HEK293 (cell line): ENCODE measurements around the gene PLEKHG3.

ENCODE experiments used
- BCL11B ChIP-seq: fragments of 450-650 bp; formaldehyde crosslinking; IDR thresholded peaks from 2 replicates; pipeline ENCODE4 v1.5.1; 2016; ENCODE audit warnings: low read depth, missing biosample characterization, missing genetic modification characterization
- INSM2 ChIP-seq: fragments of 450-650 bp; formaldehyde crosslinking; IDR thresholded peaks from 2 replicates; pipeline ENCODE4 v1.5.1; 2016; ENCODE audit warnings: missing biosample characterization, missing genetic modification characterization
- OSR2 ChIP-seq: fragments of 450-650 bp; formaldehyde crosslinking; IDR thresholded peaks from 2 replicates; pipeline ENCODE4 v1.5.1; 2016; ENCODE audit warnings: missing biosample characterization, missing genetic modification characterization
- PRDM4 ChIP-seq: fragments of 450-650 bp; formaldehyde crosslinking; IDR thresholded peaks from 2 replicates; pipeline ENCODE4 v1.5.1; 2017; ENCODE audit warnings: missing biosample characterization, missing genetic modification characterization
- PRDM6 ChIP-seq: fragments of 450-650 bp; formaldehyde crosslinking; IDR thresholded peaks from 2 replicates; pipeline ENCODE4 v1.5.1; 2017; ENCODE audit warnings: missing biosample characterization, missing genetic modification characterization
- SP2 ChIP-seq: fragments of 450-650 bp; formaldehyde crosslinking; IDR thresholded peaks from 2 replicates; pipeline ENCODE4 v1.5.1; 2016; ENCODE audit warnings: missing biosample characterization, missing genetic modification characterization
- SP7 ChIP-seq: fragments of 450-650 bp; formaldehyde crosslinking; IDR thresholded peaks from 2 replicates; pipeline ENCODE4 v1.5.1; 2016; ENCODE audit warnings: missing biosample characterization, missing genetic modification characterization
- ZNF132 ChIP-seq: fragments of 450-650 bp; formaldehyde crosslinking; IDR thresholded peaks from 2 replicates; pipeline ENCODE4 v1.5.1; 2017; ENCODE audit warnings: missing biosample characterization, missing genetic modification characterization, borderline replicate concordance
- ZNF146 ChIP-seq: fragments of 450-650 bp; formaldehyde crosslinking; IDR thresholded peaks from 2 replicates; pipeline ENCODE4 v1.5.1; 2016; ENCODE audit warnings: missing biosample characterization, missing genetic modification characterization
- ZNF148 ChIP-seq: fragments of 450-650 bp; formaldehyde crosslinking; IDR thresholded peaks from 2 replicates; pipeline ENCODE4 v1.5.0; 2017; ENCODE audit warnings: missing biosample characterization, missing genetic modification characterization, borderline replicate concordance
- ZNF155 ChIP-seq: fragments of 450-650 bp; formaldehyde crosslinking; IDR thresholded peaks from 2 replicates; pipeline ENCODE4 v1.5.1; 2016; ENCODE audit warnings: missing biosample characterization, missing genetic modification characterization
- ZNF16 ChIP-seq: fragments of 450-650 bp; formaldehyde crosslinking; IDR thresholded peaks from 2 replicates; pipeline ENCODE4 v1.5.1; 2016; ENCODE audit warnings: low read depth, missing biosample characterization, missing genetic modification characterization
- ZNF169 ChIP-seq: fragments of 450-650 bp; formaldehyde crosslinking; IDR thresholded peaks from 2 replicates; pipeline ENCODE4 v1.5.1; 2016; ENCODE audit warnings: missing biosample characterization, missing genetic modification characterization
- ZNF23 ChIP-seq: fragments of 450-650 bp; formaldehyde crosslinking; IDR thresholded peaks from 2 replicates; pipeline ENCODE4 v1.5.1; 2016; ENCODE audit warnings: missing biosample characterization, missing genetic modification characterization, borderline replicate concordance
- ZNF24 ChIP-seq: fragments of 450-650 bp; formaldehyde crosslinking; IDR thresholded peaks from 2 replicates; pipeline ENCODE4 v1.5.1; 2016; ENCODE audit warnings: missing biosample characterization, missing genetic modification characterization
- ZNF266 ChIP-seq: fragments of 450-650 bp; formaldehyde crosslinking; IDR thresholded peaks from 2 replicates; pipeline ENCODE4 v1.5.1; 2016; ENCODE audit warnings: missing biosample characterization, missing genetic modification characterization, low read depth
- ZNF366 ChIP-seq: fragments of 450-650 bp; formaldehyde crosslinking; conservative IDR thresholded peaks from 2 replicates; pipeline ENCODE4 v1.5.1; 2016; ENCODE audit warnings: missing biosample characterization, missing genetic modification characterization
- ZNF398 ChIP-seq: fragments of 450-650 bp; formaldehyde crosslinking; IDR thresholded peaks from 2 replicates; pipeline ENCODE4 v1.5.1; 2017; ENCODE audit warnings: missing biosample characterization, missing genetic modification characterization
- ZNF433 ChIP-seq: fragments of 450-650 bp; formaldehyde crosslinking; IDR thresholded peaks from 2 replicates; pipeline ENCODE4 v1.5.1; 2016; ENCODE audit warnings: missing biosample characterization, missing genetic modification characterization, low read depth
- ZNF473 ChIP-seq: fragments of 450-650 bp; formaldehyde crosslinking; IDR thresholded peaks from 2 replicates; pipeline ENCODE4 v1.5.1; 2017; ENCODE audit warnings: missing biosample characterization, missing genetic modification characterization
- ZNF549 ChIP-seq: fragments of 450-650 bp; IDR thresholded peaks from 2 replicates; pipeline ENCODE4 v1.5.1; 2018; ENCODE audit warnings: missing biosample characterization, missing genetic modification characterization, mild to moderate bottlenecking, inconsistent platforms, moderate library complexity
- ZNF580 ChIP-seq: fragments of 450-650 bp; formaldehyde crosslinking; IDR thresholded peaks from 2 replicates; pipeline ENCODE4 v1.5.1; 2016; ENCODE audit warnings: missing biosample characterization, missing genetic modification characterization
- ZNF623 ChIP-seq: fragments of 450-650 bp; formaldehyde crosslinking; IDR thresholded peaks from 2 replicates; pipeline ENCODE4 v1.5.1; 2016; ENCODE audit warnings: missing biosample characterization, missing genetic modification characterization
- ZNF654 ChIP-seq: fragments of 450-650 bp; formaldehyde crosslinking; IDR thresholded peaks from 2 replicates; pipeline ENCODE4 v1.5.1; 2016; ENCODE audit warnings: low read depth, missing biosample characterization, missing genetic modification characterization
- ZNF660 ChIP-seq: fragments of 450-650 bp; IDR thresholded peaks from 2 replicates; pipeline ENCODE4 v1.5.1; 2018; ENCODE audit warnings: missing biosample characterization, mild to moderate bottlenecking, missing genetic modification characterization
- ZNF692 ChIP-seq: fragments of 450-650 bp; formaldehyde crosslinking; IDR thresholded peaks from 2 replicates; pipeline ENCODE4 v1.5.1; 2016; ENCODE audit warnings: missing biosample characterization, missing genetic modification characterization
- ZNF701 ChIP-seq: fragments of 450-650 bp; formaldehyde crosslinking; IDR thresholded peaks from 2 replicates; pipeline ENCODE4 v1.5.1; 2016; ENCODE audit warnings: missing biosample characterization, missing genetic modification characterization
- ZNF747 ChIP-seq: fragments of 450-650 bp; formaldehyde crosslinking; IDR thresholded peaks from 2 replicates; pipeline ENCODE4 v1.5.1; 2016; ENCODE audit warnings: missing biosample characterization, missing genetic modification characterization
- ZNF843 ChIP-seq: fragments of 450-650 bp; formaldehyde crosslinking; IDR thresholded peaks from 2 replicates; pipeline ENCODE4 v1.5.1; 2016; ENCODE audit warnings: missing biosample characterization, missing genetic modification characterization

The PLEKHG3 gene

GRCh38 chr14:64704143-64704742, at the start of gene PLEKHG3 (continued):
- TF ChIP-seq ZNF148 (tag by site-specific recombination) (no peak), ZNF843 (tag by site-specific recombination) (no peak), ZNF169 (tag by site-specific recombination) (peak; percentile 100), ZNF549 (tag by site-specific recombination) (no peak), ZNF580 (tag by site-specific recombination) (no peak), ZNF24 (tag by site-specific recombination) (no peak), ZNF146 (tag by site-specific recombination) (no peak), ZNF433 (tag by site-specific recombination) (no peak), ZNF132 (tag by site-specific recombination) (no peak), ZNF623 (tag by site-specific recombination) (no peak), ZNF654 (tag by site-specific recombination) (no peak), INSM2 (no peak), ZNF16 (no peak), ZNF692 (peak; percentile 35; the same call in 1 of the 2 replicates), ZNF366 (peak; percentile 93), PRDM6 (tag by site-specific recombination) (no peak), ZNF473 (tag by site-specific recombination) (no peak), BCL11B (tag by site-specific recombination) (peak; percentile 42; the same call in 1 of the 2 replicates), ZNF23 (tag by site-specific recombination) (no peak), ZNF701 (tag by site-specific recombination) (no peak), OSR2 (tag by site-specific recombination) (no peak), SP2 (tag by site-specific recombination) (peak; percentile 62), PRDM4 (tag by site-specific recombination) (no peak), SP7 (tag by site-specific recombination) (peak; percentile 53; the same call in 1 of the 2 replicates), ZNF398 (peak; percentile 96), ZNF660 (tag by site-specific recombination) (peak; percentile 43; the same call in 1 of the 2 replicates), ZNF155 (tag by site-specific recombination) (no peak), ZNF266 (no peak), ZNF747 (tag by site-specific recombination) (no peak)
